Ectodermal cell (in vitro differentiated cells): Measurements from ENCODE around the gene GNPTG.

ENCODE experiments used
- H3K27ac ChIP-seq: 2 replicates; pipeline ENCODE4 v1.7.0; 2013; ENCODE audit warnings: mild to moderate bottlenecking, low read depth, low read length; ENCODE audit not compliant: insufficient read depth, poor library complexity, severe bottlenecking
- H3K27me3 ChIP-seq: 2 replicates; pipeline ENCODE4 v1.7.0; 2013; ENCODE audit warnings: mild to moderate bottlenecking, low read length; ENCODE audit not compliant: insufficient read depth, control insufficient read depth, poor library complexity, severe bottlenecking
- H3K36me3 ChIP-seq: one replicate; pipeline ENCODE4 v1.7.0; 2013; ENCODE audit warnings: low read length; ENCODE audit not compliant: control insufficient read depth, insufficient read depth
- H3K4me1 ChIP-seq: one replicate; pipeline ENCODE4 v1.7.0; 2013; ENCODE audit warnings: low read length; ENCODE audit not compliant: control insufficient read depth, insufficient read depth
- H3K4me3 ChIP-seq: 2 replicates; pipeline ENCODE4 v1.7.0; 2013; ENCODE audit warnings: low read depth, low read length, control low read depth; ENCODE audit not compliant: insufficient read depth
- H3K9me3 ChIP-seq: 2 replicates; pipeline ENCODE4 v1.7.0; 2013; ENCODE audit warnings: mild to moderate bottlenecking, low read length, moderate library complexity; ENCODE audit not compliant: control insufficient read depth
- WGBS, 2 experiments: methylation state at CpG; one replicate each; pipeline ENCODE4 v1.1.7; 2013; ENCODE audit warnings: missing lambda C conversion rate in 2 of 2; 5-methylcytosine and 5-hydroxymethylcytosine counted together

Gene GNPTG

GRCh38 chr16:1319041-1319440 is 32.7 kb upstream of the GNPTG start:
- H3K9me3 ChIP-seq, result no peaks in the 10 kb centered on the region
- WGBS, 2 experiments, result 94% methylated on average over 33 of the region's 33 CpGs
- no peak overlapping the region for H3K4me3 ChIP-seq
- H3K4me1 ChIP-seq, result no peaks in the 10 kb centered on the region
- no peak overlapping the region for H3K27ac ChIP-seq
- no peaks in the 10 kb centered on the region for H3K27me3 ChIP-seq
- H3K36me3 ChIP-seq, result peaks cover 66% of the 10 kb centered on the region

GRCh38 chr16:1320097-1320496 is 31.6 kb upstream of the GNPTG start:
- Histone ChIP-seq H3K9me3 (no peaks in the 10 kb centered on the region), H3K4me1 (no peaks in the 10 kb centered on the region), H3K4me3 (no peak overlapping the region), H3K27me3 (no peaks in the 10 kb centered on the region), H3K27ac (no peak overlapping the region), H3K36me3 (peaks cover 56% of the 10 kb centered on the region)
- WGBS, 2 experiments, result 88 to 90% methylated on average over 12 of the region's 12 CpGs

GRCh38 chr16:1320658-1321240 is 31.0 kb upstream of the GNPTG start:
- no peak overlapping the region for H3K27ac ChIP-seq
- no peaks in the 10 kb centered on the region for H3K9me3 ChIP-seq
- H3K36me3 ChIP-seq, result peaks cover 51% of the 10 kb centered on the region
- H3K4me1 ChIP-seq, result no peaks in the 10 kb centered on the region
- no peaks in the 10 kb centered on the region for H3K27me3 ChIP-seq
- no peak overlapping the region for H3K4me3 ChIP-seq
- WGBS, 2 experiments, result 87% methylated on average over 22 of the region's 22 CpGs

DNA sequence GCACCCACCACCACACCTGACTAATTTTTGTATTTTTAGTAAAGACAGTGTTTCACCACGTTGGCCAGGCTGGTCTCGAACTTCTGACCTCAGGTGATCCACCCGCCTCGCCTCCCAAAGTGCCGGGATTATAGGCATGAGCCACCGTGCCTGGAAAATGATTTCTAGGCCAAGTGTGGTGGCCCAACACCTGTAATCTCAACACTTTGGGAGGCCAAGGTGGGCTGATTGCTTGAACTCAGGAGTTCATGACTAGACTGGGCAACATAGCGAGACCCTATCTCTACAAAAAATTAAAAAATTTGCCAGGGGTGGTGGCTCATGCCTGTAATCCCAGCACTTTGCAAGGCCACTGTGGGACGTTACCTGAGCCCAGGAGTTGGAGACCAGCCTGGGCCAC is 29.3 kb upstream of the GNPTG start:
- WGBS, 2 experiments, result 94 to 95% methylated on average over 8 of the region's 8 CpGs
- no peaks in the 10 kb centered on the region for H3K9me3 ChIP-seq
- H3K4me3 ChIP-seq, result no peak overlapping the region
- H3K36me3 ChIP-seq, result peaks cover 39% of the 10 kb centered on the region
- H3K27me3 ChIP-seq, result no peaks in the 10 kb centered on the region
- H3K4me1 ChIP-seq, result no peaks in the 10 kb centered on the region
- no peak overlapping the region for H3K27ac ChIP-seq

GRCh38 chr16:1323296-1324239 is 28.2 kb upstream of the GNPTG start:
- Histone ChIP-seq H3K9me3 (no peaks in the 10 kb centered on the region), H3K27ac (no peak overlapping the region), H3K4me1 (no peaks in the 10 kb centered on the region), H3K4me3 (no peak overlapping the region), H3K36me3 (peaks cover 28% of the 10 kb centered on the region), H3K27me3 (no peaks in the 10 kb centered on the region)
- 95% methylated on average over 35 of the region's 35 CpGs for WGBS, 2 experiments

DNA sequence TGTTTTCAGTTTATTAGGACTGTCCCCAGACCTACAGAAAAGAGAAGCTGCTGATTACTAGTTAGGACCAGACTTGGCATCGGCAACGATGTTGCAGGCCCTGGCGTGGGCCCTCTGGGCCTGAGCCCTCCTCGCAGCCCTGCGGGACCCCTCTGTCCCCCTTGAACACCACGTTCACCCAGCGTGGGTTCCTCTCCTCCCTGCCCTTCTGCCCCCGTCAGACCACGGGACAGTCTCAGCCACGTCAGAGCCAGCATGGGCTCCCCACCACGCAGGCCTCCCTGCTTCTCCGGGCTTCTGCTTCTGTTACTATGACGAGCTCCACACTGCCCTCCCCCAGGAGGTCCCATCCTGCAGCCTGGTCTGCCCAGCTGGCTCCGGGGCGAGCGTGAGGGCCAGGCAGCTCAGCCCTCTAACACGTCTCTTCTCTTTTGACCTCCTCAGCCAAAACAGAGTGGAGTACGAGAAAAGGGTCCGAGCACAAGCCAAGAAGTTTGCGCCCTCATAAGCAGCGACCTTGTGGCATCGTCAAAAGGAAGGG is 27.4 kb upstream of the GNPTG start:
- Histone ChIP-seq H3K4me3 (no peak overlapping the region), H3K36me3 (peaks cover 21% of the 10 kb centered on the region), H3K27me3 (no peaks in the 10 kb centered on the region), H3K27ac (no peak overlapping the region), H3K4me1 (no peaks in the 10 kb centered on the region), H3K9me3 (no peaks in the 10 kb centered on the region)
- 86 to 87% methylated on average over 22 of the region's 22 CpGs for WGBS, 2 experiments

DNA sequence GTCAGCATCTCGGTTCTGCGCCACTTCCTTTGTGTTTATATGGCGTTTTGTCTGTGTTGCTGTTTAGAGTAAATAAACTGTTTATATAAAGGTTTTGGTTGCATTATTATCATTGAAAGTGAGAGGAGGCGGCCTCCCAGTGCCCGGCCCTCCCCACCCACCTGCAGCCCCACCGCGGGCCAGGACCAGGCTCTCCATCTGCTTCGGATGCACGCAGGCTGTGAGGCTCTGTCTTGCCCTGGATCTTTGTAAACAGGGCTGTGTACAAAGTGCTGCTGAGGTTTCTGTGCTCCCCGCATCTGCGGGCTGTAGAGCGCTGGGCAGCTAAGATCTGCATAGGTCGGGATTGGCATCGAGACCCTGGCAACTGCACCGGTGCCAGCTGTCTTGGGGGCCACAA is 26.5 kb upstream of the GNPTG start:
- H3K36me3 ChIP-seq, result peaks cover 12% of the 10 kb centered on the region
- no peak overlapping the region for H3K27ac ChIP-seq
- H3K4me3 ChIP-seq, result no peak overlapping the region
- no peaks in the 10 kb centered on the region for H3K9me3 ChIP-seq
- H3K4me1 ChIP-seq, result no peaks in the 10 kb centered on the region
- 94 to 95% methylated on average over 15 of the region's 15 CpGs for WGBS, 2 experiments
- H3K27me3 ChIP-seq, result peaks cover under 1% of the 10 kb centered on the region

GRCh38 chr16:1325673-1326371 is 25.9 kb upstream of the GNPTG start:
- Histone ChIP-seq H3K27me3 (peaks cover 6% of the 10 kb centered on the region), H3K9me3 (no peaks in the 10 kb centered on the region), H3K36me3 (peaks cover 6% of the 10 kb centered on the region), H3K4me3 (no peak overlapping the region), H3K27ac (no peak overlapping the region), H3K4me1 (no peaks in the 10 kb centered on the region)
- 87 to 89% methylated on average over 20 of the region's 20 CpGs for WGBS, 2 experiments

DNA sequence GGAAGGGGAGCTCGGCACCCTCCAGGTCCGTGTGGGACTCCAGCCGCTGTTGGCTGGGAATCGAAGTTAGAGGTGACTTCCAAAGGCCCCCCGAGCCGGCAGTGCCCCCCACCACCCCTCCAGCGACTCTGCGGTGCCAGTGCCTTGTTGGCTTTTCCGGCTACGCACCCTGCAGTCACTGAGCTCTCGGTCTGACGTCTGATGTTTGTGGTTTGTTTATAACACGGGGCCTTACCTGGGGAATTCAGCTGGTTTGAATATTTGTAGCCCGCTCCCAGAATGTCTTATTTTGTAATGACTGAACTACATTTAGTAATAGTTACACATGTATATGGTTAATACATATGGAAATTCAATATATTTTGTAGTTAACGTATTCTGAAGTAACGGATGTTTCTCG is 25.3 kb upstream of the GNPTG start:
- peaks cover 2% of the 10 kb centered on the region for H3K36me3 ChIP-seq
- H3K4me3 ChIP-seq, result no peak overlapping the region
- no peak overlapping the region for H3K27ac ChIP-seq
- H3K27me3 ChIP-seq, result peaks cover 12% of the 10 kb centered on the region
- H3K4me1 ChIP-seq, result no peaks in the 10 kb centered on the region
- H3K9me3 ChIP-seq, result no peaks in the 10 kb centered on the region
- WGBS, 2 experiments, result 84 to 86% methylated on average over 16 to 17 of the region's 17 CpGs
